ENCODE results near the gene MFAP4.

The MFAP4 gene

GRCh38 chr17:19347323-19348080 is 39.5 kb downstream of the MFAP4 start:
- no peak for DNase-seq

- no peak for DNase-seq
Observed at GRCh38 chr17:19346351-19347255, 40.4 kb downstream of the MFAP4 start.

GRCh38 chr17:19345486-19346350 is 41.3 kb downstream of the MFAP4 start:
- DNase-seq = no peak

DNA sequence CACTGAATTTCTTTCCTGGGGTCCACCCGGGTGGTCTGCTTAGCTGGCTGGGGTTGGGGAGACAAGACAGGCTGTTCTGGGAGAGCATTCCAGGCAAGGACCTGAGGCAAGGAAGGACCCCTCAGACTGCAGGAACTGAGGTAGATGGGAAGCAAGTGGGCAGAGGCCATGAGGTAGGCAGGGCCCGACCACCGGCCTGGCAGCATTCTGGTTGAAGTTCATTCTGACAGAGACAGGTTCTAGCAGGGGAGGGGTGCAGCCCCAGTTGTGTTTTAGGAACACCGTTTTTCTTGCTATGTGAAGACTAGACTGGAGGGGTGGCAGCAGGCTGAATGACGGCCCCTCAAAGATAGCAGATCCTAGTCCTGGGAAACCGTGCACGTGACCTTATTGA is 41.9 kb downstream of the MFAP4 start:
- no peak for DNase-seq

GRCh38 chr17:19344311-19345066 is 42.5 kb downstream of the MFAP4 start:
- DNase-seq = no peak

GRCh38 chr17:19343671-19344151 is 43.3 kb downstream of the MFAP4 start:
- no peak for DNase-seq

DNA sequence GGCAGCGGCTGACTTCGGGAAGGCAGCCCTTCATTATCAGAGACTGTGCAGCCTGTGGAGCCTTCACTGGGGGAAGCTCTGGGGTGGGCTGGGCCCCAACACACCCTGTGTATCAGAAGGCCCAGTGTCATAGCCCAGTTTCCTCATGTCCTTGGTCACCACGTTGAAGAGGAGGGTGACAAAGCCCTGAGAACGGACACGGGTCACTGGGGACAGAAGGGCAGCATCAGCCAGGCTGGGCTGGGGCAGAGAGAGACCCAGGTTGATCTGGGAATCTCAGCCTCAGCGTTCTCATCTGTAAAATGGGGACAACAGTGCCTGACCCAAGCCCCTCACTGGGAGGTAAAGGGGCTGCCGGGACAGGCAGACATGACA is 43.7 kb downstream of the MFAP4 start:
- DNase-seq = no peak

- DNase-seq = no peak
Observed at GRCh38 chr17:19342611-19343255, 44.3 kb downstream of the MFAP4 start.

- DNase-seq = no peak
Observed at GRCh38 chr17:19341641-19342610, 45.1 kb downstream of the MFAP4 start.

DNA sequence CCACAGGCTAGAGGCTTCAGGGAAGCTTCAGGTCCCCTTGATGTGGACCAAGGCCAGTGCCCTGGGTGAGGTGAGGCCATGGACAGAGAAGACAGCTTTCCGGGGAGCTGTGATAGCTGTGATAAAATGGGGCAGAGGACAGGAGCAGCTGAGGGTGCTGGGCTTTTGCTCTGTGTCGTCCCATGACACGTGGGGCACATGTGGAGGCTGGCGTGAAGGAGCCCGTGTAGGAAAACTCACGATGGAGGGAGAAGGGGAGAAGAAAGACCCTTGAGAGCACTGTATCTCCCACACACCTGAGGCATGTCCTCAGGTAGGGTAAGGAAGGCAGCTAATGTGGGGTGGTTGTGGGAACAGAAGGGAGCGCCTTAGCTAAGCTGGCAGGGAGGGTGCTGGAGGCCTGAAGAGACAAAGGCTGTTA is 45.8 kb downstream of the MFAP4 start:
- no peak for DNase-seq

GRCh38 chr17:19339341-19339815 is 47.6 kb downstream of the MFAP4 start:
- DNase-seq = no peak

DNA sequence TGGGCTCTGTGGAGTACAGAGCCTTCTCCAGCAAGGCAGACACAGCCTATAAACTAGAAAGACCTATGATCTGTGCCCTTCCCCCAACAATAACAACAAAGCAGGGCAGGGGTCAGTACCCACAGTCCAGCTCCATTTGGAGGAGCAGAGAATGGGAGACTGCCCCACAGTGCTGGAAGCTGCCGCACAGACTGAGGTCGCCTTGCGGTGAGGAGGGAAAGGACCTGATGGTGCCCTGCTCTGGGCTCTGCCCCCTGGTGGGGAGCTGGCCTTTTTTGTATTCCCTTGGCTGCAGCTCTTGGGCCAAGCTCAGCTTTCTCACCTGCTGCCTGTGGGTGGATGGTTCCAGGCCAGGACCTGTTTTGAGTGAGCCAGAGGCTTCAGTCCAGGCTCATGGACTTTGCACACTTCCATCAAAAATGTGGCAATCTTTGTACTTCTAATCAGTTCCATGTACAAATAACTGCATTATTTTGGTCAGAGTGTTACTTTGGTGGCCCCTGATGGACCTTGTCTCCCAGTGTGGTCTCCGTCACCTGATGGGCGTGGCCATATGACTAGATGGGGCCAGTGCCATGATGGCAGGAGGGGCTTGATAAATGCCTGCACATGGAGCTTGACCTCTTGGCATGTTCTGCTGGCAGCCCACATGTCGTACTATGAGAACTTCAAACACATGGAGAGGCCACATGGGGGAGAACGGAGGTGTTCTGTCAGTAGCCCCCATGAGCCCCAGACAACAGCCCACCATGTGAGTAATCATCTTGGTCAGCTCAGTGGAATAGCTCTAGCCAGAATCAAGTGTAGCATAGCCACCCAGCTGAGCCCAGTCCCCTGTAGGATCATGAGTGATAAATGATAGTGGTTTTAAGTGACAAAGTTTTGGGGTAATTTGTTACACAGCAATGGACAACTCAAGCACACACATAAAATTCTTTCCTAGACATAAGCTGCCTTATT is 48.7 kb downstream of the MFAP4 start:
- peak; percentile 70 for DNase-seq

GRCh38 chr17:19337712-19338023 is 49.3 kb downstream of the MFAP4 start:
- no peak for DNase-seq

DNA sequence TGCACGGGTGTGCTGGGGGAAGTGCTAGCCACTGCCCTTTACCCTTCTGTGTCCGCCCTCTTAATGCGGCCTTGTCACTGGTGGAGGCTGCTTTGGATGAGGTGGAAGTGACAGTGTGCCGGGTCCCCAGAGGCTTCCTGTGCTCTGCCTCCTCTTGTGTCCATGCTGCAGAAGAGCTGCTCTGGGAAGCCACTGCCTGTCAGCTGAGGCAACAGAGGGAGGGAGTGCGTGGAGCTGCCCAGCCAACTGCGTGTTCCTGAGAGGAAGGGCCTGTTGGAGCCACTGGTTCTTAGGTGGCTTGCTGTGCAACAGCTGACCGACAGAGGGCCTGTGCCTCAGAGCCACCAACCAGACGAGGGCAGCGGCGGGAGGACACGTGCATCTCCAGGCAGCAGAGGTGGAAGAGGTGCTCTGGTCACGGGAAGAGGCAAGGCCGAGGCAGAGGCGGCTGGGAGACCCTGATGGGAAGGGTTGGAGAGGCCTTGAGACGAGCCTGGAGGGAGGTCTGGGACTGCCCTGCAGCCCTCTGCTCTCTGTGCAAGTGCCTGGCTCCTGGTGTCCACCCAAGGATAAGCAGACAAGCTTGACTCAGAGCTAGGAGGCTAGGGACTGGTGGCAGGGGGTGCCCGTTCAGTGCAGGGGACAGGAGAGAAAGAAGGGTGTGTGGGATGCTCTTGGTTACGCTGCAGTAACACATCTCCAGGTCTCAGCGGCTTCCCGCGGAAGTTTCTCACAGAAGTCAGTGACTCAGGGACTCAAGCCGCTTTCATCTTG is 49.9 kb downstream of the MFAP4 start:
- no peak for DNase-seq

GRCh38 chr17:19335951-19336631 is 50.9 kb downstream of the MFAP4 start:
- DNase-seq = no peak

DNA sequence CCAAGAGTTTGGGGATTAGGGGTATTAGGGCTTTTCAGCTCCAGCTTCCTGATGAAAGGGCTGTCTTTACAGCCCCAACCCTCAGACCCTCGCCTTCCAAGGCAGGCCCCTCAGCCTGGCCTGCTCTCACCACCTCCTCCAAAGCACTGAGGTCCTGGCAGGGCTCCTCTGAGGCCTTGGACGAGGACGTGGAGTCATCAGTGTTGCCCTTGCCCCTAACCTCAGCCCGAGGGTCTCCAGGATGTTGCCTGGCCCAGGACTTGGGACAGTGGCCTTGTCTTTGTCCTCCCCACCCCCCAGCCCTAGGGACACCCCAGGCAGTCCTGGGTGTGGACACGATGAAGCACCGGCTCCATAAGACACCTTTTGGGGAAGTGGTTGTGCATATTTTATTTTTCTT is 52.7 kb downstream of the MFAP4 start:
- DNase-seq = no peak

GRCh38 chr17:19333736-19334290 is 53.2 kb downstream of the MFAP4 start:
- no peak for DNase-seq

Measured in activated T-cell treated with anti-CD3 and anti-CD28 coated beads, Interleukin-2, amount 50 U/mL, for 1 hour (primary cell).